Ureter (tissue), 1 donor: ENCODE measurements around the gene SMIM29. TPM values are rescaled to one million over a fixed set of nuclear protein-coding genes. Genes with fewer than 3 reads are reported as not detected.

Experiments used
- DNase-seq: peaks from one replicate; pipeline ENCODE4 v3.0.0-alpha.2; 2020; ENCODE audit warnings: low spot score
- total RNA-seq: library from RNA; stranded (reverse); gene quantifications from one replicate; pipeline ENCODE4 v1.2.4, GENCODE V29; 2023
- donor health status: DM: yes; HTN: yes; CAD: no.

Gene SMIM29
- total RNA-seq, 1 donor from 2014 or later, result 43.2 TPM

- peak; percentile 35 for DNase-seq
Measured at GRCh38 chr6:34240329-34241248, 8.2 kb downstream of the SMIM29 start.

- no peak for DNase-seq
Measured at GRCh38 chr6:34239893-34240292, 8.9 kb downstream of the SMIM29 start.

- DNase-seq, result no peak
Measured at GRCh38 chr6:34239500-34239825, 9.3 kb downstream of the SMIM29 start.

- DNase-seq, result no peak
Measured at GRCh38 chr6:34238585-34239499, 10.0 kb downstream of the SMIM29 start.

- DNase-seq, result no peak
Measured at GRCh38 chr6:34237722-34238584, 10.9 kb downstream of the SMIM29 start.

- DNase-seq, result peak; percentile 42
Measured at GRCh38 chr6:34237316-34237721, 11.5 kb downstream of the SMIM29 start.

- DNase-seq, result peak; percentile 90
Measured at GRCh38 chr6:34236443-34237315, 12.1 kb downstream of the SMIM29 start, which contains the start of gene HMGA1. HMGA1 (plus strand) TSS chr6:34236873; CDS start chr6:34240781, 3,908 bp downstream.

- DNase-seq, result no peak
Measured at GRCh38 chr6:34236131-34236442, 12.7 kb downstream of the SMIM29 start.

GRCh38 chr6:34235307-34236130, 13.3 kb downstream of the SMIM29 start:
- peak; percentile 76 for DNase-seq

- no peak for DNase-seq
Measured at GRCh38 chr6:34234667-34235306, 14.0 kb downstream of the SMIM29 start.

GRCh38 chr6:34233867-34234266, 14.9 kb downstream of the SMIM29 start:
- no peak for DNase-seq

- DNase-seq, result no peak
Measured at GRCh38 chr6:34232901-34233300, 15.9 kb downstream of the SMIM29 start.

- DNase-seq, result no peak
Measured at GRCh38 chr6:34231566-34232336, 17.1 kb downstream of the SMIM29 start.

- no peak for DNase-seq
Measured at GRCh38 chr6:34230653-34231371, 18.0 kb downstream of the SMIM29 start.

GRCh38 chr6:34229877-34230276, 18.9 kb downstream of the SMIM29 start:
- DNase-seq, result no peak

GRCh38 chr6:34227761-34228421, 20.9 kb downstream of the SMIM29 start:
- DNase-seq, result no peak
